GM18520 (cell line): ENCODE data around the gene TXN2.
"Not testable (repeated sequence)": the region's sequence is repeated elsewhere in the genome, so short reads cannot be mapped to it uniquely, and the experiment has no call there.

Experiments used
- ATAC-seq: cut with Tn5 transposase; IDR thresholded peaks from one replicate; pipeline ENCODE4 v1.9.1; 2021; ENCODE audit not compliant: unreplicated experiment

Gene TXN2

GRCh38 chr22:36432592-36433317 lies 48.7 kb downstream of the TXN2 start:
- no peak for ATAC-seq

GRCh38 chr22:36431977-36432376 lies 49.5 kb downstream of the TXN2 start:
- no peak for ATAC-seq

GRCh38 chr22:36430863-36431262 lies 50.6 kb downstream of the TXN2 start:
- ATAC-seq: no peak

- not testable (repeated sequence) for ATAC-seq
Observed at GRCh38 chr22:36427952-36428351, 53.5 kb downstream of the TXN2 start.

- no peak for ATAC-seq
Observed at GRCh38 chr22:36425977-36426523, 55.4 kb downstream of the TXN2 start.

- ATAC-seq: no peak
Observed at GRCh38 chr22:36424901-36425579, 56.4 kb downstream of the TXN2 start.

GRCh38 chr22:36424466-36424865 lies 57.0 kb downstream of the TXN2 start:
- not testable (repeated sequence) for ATAC-seq

- no peak for ATAC-seq
Observed at GRCh38 chr22:36423461-36424404, 57.7 kb downstream of the TXN2 start.

- ATAC-seq: no peak
Observed at GRCh38 chr22:36422287-36423014, 59.0 kb downstream of the TXN2 start.

GRCh38 chr22:36419912-36420882 lies 61.2 kb downstream of the TXN2 start:
- no peak for ATAC-seq

- no peak for ATAC-seq
Observed at GRCh38 chr22:36419177-36419911, 62.1 kb downstream of the TXN2 start.

- no peak for ATAC-seq
Observed at GRCh38 chr22:36417281-36417686, 64.2 kb downstream of the TXN2 start.
